ENCODE results near the gene TFDP1. TPM values are rescaled to one million over a fixed set of nuclear protein-coding genes. Genes with fewer than 3 reads are reported as not detected.

The TFDP1 gene
- total RNA-seq, 4 donors from 2014 or later, result 19.2 to 45.3 (median 34.1) TPM

DNA sequence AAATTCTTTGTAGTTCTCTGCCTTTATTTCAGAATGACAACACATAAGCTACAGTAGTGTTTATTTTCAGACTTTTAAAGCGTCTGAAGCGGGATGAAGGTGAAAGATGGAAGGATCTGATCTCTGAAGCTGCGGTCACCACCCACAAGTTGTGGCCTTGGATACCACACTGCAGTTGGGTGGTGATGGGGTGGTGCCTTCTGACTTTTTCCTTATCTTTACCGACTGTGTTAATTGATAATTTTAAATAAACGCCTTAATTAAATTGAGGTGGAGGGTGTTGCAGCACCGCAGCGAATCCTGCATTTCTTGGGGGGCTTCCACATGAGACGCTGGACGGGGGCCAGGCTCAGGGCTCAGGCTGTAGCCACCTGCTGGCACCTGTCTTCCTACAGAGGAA, 1.3 kb downstream of the TFDP1 start:
- TF ChIP-seq POLR2A (IDR thresholded peaks at IDR 0.05), result no peak
- Histone ChIP-seq H3K27ac (no peak overlapping the region), H3K9me3 (no peaks in the 10 kb centered on the region), H3K27me3 (no peaks in the 10 kb centered on the region), H3K36me3 (peaks cover 0 to 20% (median 0%) of the 10 kb centered on the region in 3 donors), H3K4me3 (peak overlapping the region in 2 of 4 donors; percentile 51 to 72), H3K4me1 (peaks cover 0 to 20% (median 0%) of the 10 kb centered on the region in 4 donors)
- 80 to 82% methylated on average over 9 of the region's 9 CpGs for WGBS, 2 donors
- no peak for DNase-seq (ENCODE audit: low spot score in 2 of 2)

DNA sequence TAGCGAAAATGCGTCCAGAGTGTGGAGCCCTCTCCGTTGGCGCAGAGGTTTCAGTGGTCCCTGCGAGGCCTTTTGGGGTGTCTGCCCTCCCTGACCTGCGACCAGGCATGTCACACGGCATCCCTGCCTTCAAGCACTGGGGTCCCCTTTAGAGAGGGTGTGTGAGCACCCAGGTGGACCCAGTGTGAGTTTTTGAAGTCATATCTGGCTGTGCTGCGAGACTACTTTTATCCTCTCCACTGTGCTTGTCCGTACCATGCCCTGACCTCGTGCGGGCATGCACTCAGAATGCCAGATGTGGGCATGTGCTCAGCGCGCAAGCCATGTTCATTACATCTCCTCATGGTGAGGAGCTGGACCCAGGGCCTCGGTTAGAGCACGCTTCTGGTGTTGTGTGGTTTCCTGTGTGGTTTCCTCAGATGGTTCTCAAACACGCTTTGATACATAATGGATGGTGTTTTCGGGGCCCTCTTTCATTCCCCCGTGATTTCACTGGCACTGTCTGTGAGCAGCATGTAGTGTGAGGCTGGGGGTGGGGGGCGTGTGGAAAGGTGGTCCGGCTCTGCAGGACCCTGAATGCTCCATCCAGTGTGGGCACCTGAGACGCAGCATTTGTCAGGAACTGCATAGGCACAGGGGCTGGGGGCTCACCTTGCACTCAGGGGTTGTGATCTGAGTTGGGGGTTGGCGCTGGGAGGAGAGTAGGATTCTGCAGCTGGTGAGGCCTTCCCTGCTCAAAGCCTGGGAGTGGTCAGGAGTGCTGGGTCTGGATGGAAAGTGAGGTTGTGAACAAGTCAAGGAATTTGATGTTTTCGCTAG, 2.3 kb downstream of the TFDP1 start:
- TF ChIP-seq EP300 (IDR thresholded peaks at IDR 0.05), result no peak
- no peak for TF ChIP-seq POLR2A (IDR thresholded peaks at IDR 0.05)
- TF ChIP-seq, protein P1, sequence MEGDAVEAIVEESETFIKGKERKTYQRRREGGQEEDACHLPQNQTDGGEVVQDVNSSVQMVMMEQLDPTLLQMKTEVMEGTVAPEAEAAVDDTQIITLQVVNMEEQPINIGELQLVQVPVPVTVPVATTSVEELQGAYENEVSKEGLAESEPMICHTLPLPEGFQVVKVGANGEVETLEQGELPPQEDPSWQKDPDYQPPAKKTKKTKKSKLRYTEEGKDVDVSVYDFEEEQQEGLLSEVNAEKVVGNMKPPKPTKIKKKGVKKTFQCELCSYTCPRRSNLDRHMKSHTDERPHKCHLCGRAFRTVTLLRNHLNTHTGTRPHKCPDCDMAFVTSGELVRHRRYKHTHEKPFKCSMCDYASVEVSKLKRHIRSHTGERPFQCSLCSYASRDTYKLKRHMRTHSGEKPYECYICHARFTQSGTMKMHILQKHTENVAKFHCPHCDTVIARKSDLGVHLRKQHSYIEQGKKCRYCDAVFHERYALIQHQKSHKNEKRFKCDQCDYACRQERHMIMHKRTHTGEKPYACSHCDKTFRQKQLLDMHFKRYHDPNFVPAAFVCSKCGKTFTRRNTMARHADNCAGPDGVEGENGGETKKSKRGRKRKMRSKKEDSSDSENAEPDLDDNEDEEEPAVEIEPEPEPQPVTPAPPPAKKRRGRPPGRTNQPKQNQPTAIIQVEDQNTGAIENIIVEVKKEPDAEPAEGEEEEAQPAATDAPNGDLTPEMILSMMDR (IDR thresholded peaks at IDR 0.05), result no peak
- 89 to 93% methylated on average over 23 of the region's 23 CpGs for WGBS, 2 donors

DNA sequence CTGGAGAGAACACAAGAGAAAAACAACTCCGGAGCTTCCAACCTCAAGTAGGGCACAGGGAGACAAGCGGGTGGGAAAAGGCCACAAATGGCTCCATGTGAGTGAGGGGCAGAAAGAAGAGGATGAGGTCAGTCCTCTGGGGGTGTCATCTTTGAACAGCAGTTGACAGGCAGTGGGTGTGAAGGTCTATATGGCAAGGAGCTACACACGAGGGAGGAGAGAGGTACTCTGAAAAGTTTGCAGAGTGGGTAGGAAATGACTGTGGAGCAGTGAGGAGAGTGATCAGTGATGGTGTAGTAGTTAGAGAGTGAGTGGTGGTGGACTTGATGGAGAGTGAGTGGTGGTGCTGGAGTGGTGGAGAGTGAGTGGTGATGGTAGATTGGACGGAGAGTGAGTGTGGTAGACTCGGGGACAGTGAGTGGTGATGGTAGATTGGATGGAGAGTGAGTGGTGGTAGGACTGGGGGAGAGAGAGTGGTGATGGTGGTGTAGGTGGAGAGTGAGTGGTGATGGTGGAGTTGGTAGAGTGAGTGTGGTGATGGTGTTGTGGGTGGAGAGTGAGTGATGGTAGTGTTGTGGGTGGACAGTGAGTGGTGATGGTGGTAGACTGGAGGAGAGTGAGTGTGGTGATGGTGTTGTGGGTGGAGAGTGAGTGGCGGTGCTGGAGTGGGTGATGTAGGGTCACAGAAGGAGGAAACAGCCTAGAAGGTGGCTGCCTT, 4.0 kb downstream of the TFDP1 start:
- TF ChIP-seq EP300 (IDR thresholded peaks at IDR 0.05), result no peak
- TF ChIP-seq POLR2A (IDR thresholded peaks at IDR 0.05), result no peak
- TF ChIP-seq, protein P1 (IDR thresholded peaks at IDR 0.05), result no peak
- Histone ChIP-seq H3K27me3 (no peaks in the 10 kb centered on the region), H3K4me3 (no peak overlapping the region), H3K4me1 (peaks cover 0 to 20% (median 0%) of the 10 kb centered on the region in 4 donors), H3K36me3 (peaks cover 0 to 20% (median 0%) of the 10 kb centered on the region in 3 donors), H3K9me3 (no peaks in the 10 kb centered on the region), H3K27ac (no peak overlapping the region)
- WGBS, 2 donors, result 89% methylated on average over 6 of the region's 6 CpGs
- no peak for DNase-seq (ENCODE audit: low spot score in 2 of 2)

More for the DNA sequence above, 2.3 kb downstream of the TFDP1 start:
- H3K27ac ChIP-seq, result no peak overlapping the region
- no peaks in the 10 kb centered on the region for H3K9me3 ChIP-seq
- H3K27me3 ChIP-seq, result no peaks in the 10 kb centered on the region
- no peak for DNase-seq (ENCODE audit: low spot score in 2 of 2)
- H3K4me3 ChIP-seq, result no peak overlapping the region
- H3K36me3 ChIP-seq, result peaks cover 0 to 20% (median 0%) of the 10 kb centered on the region in 3 donors
- H3K4me1 ChIP-seq, result peaks cover 0 to 20% (median 0%) of the 10 kb centered on the region in 4 donors

DNA sequence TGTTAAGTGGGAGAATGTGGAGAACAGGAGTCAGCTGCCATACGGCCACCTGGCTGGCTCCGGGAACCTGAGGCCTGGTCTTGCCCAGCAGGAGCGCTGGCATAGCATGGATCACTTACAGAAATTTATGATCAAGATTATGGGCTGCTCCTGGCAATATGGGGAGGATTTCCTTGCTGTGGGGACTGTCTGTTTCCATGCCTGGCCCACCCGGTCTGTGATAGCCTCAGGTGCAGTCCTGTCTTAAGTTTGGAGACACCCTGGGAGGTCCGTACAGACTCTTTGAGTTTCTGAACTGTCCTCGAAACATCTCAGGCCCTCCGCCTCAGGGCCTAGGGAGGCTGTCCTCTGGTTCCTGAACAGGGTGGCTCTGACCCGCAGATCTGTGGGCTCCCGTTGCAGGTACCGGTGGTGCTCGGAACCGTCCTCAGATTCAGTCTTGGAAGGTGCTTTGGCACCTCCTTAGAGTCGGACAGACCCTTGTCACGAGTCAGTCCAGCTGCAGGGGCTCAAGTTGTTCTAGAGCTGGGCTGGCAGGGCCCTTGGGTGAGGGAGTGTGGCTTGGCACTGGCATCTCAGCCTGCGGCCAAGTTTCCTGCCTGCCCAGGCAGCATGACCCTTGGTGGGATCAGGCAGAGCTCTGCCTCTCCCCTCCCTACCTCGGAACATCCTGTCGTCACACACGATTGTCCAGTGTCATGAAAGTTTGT, 4.9 kb downstream of the TFDP1 start:
- H3K4me1 ChIP-seq, result peaks cover 0 to 20% (median 0%) of the 10 kb centered on the region in 4 donors
- TF ChIP-seq, protein P1 (IDR thresholded peaks at IDR 0.05), result no peak
- no peak overlapping the region for H3K4me3 ChIP-seq
- H3K27ac ChIP-seq, result no peak overlapping the region
- peaks cover 0 to 20% (median 0%) of the 10 kb centered on the region in 3 donors for H3K36me3 ChIP-seq
- no peak for DNase-seq (ENCODE audit: low spot score in 2 of 2)
- H3K9me3 ChIP-seq, result no peaks in the 10 kb centered on the region
- 84 to 91% methylated on average over 16 to 18 of the region's 18 CpGs for WGBS, 2 donors
- H3K27me3 ChIP-seq, result no peaks in the 10 kb centered on the region

DNA sequence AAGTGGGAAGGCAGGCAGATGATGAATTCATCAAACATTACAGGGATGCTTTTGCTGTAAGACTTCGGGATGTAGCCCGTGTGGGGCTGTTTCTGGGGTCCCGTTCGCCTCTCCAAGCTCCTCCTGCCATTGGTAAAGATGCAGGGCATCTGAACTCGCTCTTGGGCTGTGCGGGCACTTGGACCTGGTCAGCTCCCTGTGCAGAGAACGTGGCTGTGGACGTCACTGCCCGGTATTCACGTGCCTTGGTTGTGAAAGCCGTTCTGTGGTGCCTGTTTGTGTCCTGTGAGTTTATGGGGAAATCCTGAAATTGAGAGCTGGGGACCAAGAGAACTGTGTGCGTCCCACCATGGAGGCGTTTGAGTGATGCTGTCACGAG, 5.4 kb downstream of the TFDP1 start:
- TF ChIP-seq, protein P1 (IDR thresholded peaks at IDR 0.05), result no peak
- TF ChIP-seq EP300 (IDR thresholded peaks at IDR 0.05), result no peak
- no peak for TF ChIP-seq POLR2A (IDR thresholded peaks at IDR 0.05)
- peaks cover 0 to 20% (median 0%) of the 10 kb centered on the region in 4 donors for H3K4me1 ChIP-seq
- H3K9me3 ChIP-seq, result no peaks in the 10 kb centered on the region
- no peak for DNase-seq (ENCODE audit: low spot score in 2 of 2)
- 81 to 92% methylated on average over 14 of the region's 14 CpGs for WGBS, 2 donors
- peaks cover 0 to 20% (median 0%) of the 10 kb centered on the region in 3 donors for H3K36me3 ChIP-seq
- no peak overlapping the region for H3K4me3 ChIP-seq
- H3K27me3 ChIP-seq, result no peaks in the 10 kb centered on the region
- H3K27ac ChIP-seq, result no peak overlapping the region
